Muscle of back (tissue), 11 donors: ENCODE data around the gene SPRN. TPM values are rescaled to one million over a fixed set of nuclear protein-coding genes. Genes with fewer than 3 reads are reported as not detected.
"Not testable (repeated sequence)": the region's sequence is repeated elsewhere in the genome, so short reads cannot be mapped to it uniquely, and the experiment has no call there.

Experiments
- DNase-seq, 3 donors: peaks; one replicate each; pipeline versions ENCODE4 v3.0.0 to v3.0.0-alpha.2; 2013
- polyA plus RNA-seq, 10 donors: library from polyadenylated mRNA; unstranded; fragments of 120-200 nt; gene quantifications; one replicate each; pipeline ENCODE4 v1.2.1, GENCODE V29; 2013; ENCODE audit not compliant: insufficient read length in 10 of 10

The SPRN gene
- polyA plus RNA-seq, 10 donors = 2.7 to 3.7 (median 3.1) TPM

GRCh38 chr10:133388236-133388972 lies 36.0 kb downstream of the SPRN start:
- no peak for DNase-seq

- DNase-seq = not testable (repeated sequence)
Measured at GRCh38 chr10:133386951-133387350, 37.5 kb downstream of the SPRN start.

- no peak for DNase-seq
Measured at GRCh38 chr10:133385214-133385613, 39.2 kb downstream of the SPRN start.

GRCh38 chr10:133384071-133384470 lies 40.4 kb downstream of the SPRN start:
- no peak for DNase-seq

GRCh38 chr10:133383551-133383950 lies 40.9 kb downstream of the SPRN start:
- DNase-seq = no peak

- no peak for DNase-seq
Measured at GRCh38 chr10:133381036-133381435, 43.4 kb downstream of the SPRN start.

GRCh38 chr10:133379801-133380666 lies 44.4 kb downstream of the SPRN start:
- DNase-seq = no peak

- peak; percentile 42 to 74 (median 65) for DNase-seq
Measured at GRCh38 chr10:133379152-133379800, 45.1 kb downstream of the SPRN start, which contains the start of gene PAOX. Gene PAOX, plus strand, starts transcription at chr10:133379262. Its CDS starts 55 bp downstream, at chr10:133379317.

GRCh38 chr10:133378251-133379096 lies 46.0 kb downstream of the SPRN start:
- peak; percentile 34 to 89 (median 64) for DNase-seq

- DNase-seq = no peak
Measured at GRCh38 chr10:133377818-133378250, 46.6 kb downstream of the SPRN start.

GRCh38 chr10:133377025-133377817 lies 47.2 kb downstream of the SPRN start:
- no peak for DNase-seq

- not testable (repeated sequence) for DNase-seq
Measured at GRCh38 chr10:133376183-133376582, 48.2 kb downstream of the SPRN start.

- DNase-seq = no peak
Measured at GRCh38 chr10:133375357-133376115, 48.9 kb downstream of the SPRN start.

- peak; percentile 94 to 98 (median 97) for DNase-seq
Measured at GRCh38 chr10:133373174-133374090, 51.0 kb downstream of the SPRN start, which contains the start of gene ECHS1. Gene ECHS1, minus strand, starts transcription at chr10:133373354. Its CDS starts 21 bp downstream, at chr10:133373333.

GRCh38 chr10:133372507-133372906 lies 51.9 kb downstream of the SPRN start:
- no peak for DNase-seq
